Measurements from ENCODE around the gene LRAT.
"Not testable (repeated sequence)": the region's sequence is repeated elsewhere in the genome, so short reads cannot be mapped to it uniquely, and the experiment has no call there.

The LRAT gene

GRCh38 chr4:154743683-154744340 is at the start of gene LRAT:
Gene LRAT, plus strand, starts transcription at chr4:154744000. Its CDS starts 327 bp downstream, at chr4:154744327.
- DNase-seq = peak; percentile 28 to 53 (median 36)

- DNase-seq = no peak
Measured at GRCh38 chr4:154707877-154708276, 35.9 kb upstream of the LRAT start.

GRCh38 chr4:154709550-154709949 is 34.2 kb upstream of the LRAT start:
- no peak for DNase-seq

GRCh38 chr4:154711522-154711921 is 32.3 kb upstream of the LRAT start:
- no peak for DNase-seq

- DNase-seq = no peak
Measured at GRCh38 chr4:154714339-154715040, 29.3 kb upstream of the LRAT start.

GRCh38 chr4:154719087-154719486 is 24.7 kb upstream of the LRAT start:
- peak in 1 of 3 donors; percentile 5 for DNase-seq

- DNase-seq = no peak
Measured at GRCh38 chr4:154720123-154720522, 23.7 kb upstream of the LRAT start.

GRCh38 chr4:154720618-154721267 is 23.1 kb upstream of the LRAT start:
- no peak for DNase-seq

GRCh38 chr4:154722262-154722661 is 21.5 kb upstream of the LRAT start:
- DNase-seq = no peak

GRCh38 chr4:154723601-154724000 is 20.2 kb upstream of the LRAT start:
- DNase-seq = not testable (repeated sequence)

- DNase-seq = no peak
Measured at GRCh38 chr4:154727540-154727939, 16.3 kb upstream of the LRAT start.

- peak in 2 of 3 donors; percentile 17 to 50 for DNase-seq
Measured at GRCh38 chr4:154731756-154732155, 12.0 kb upstream of the LRAT start.

- DNase-seq = no peak
Measured at GRCh38 chr4:154732669-154733068, 11.1 kb upstream of the LRAT start.

GRCh38 chr4:154736770-154737169 is 7.0 kb upstream of the LRAT start:
- no peak for DNase-seq

GRCh38 chr4:154738426-154738825 is 5.4 kb upstream of the LRAT start:
- DNase-seq = no peak

GRCh38 chr4:154739111-154739510 is 4.7 kb upstream of the LRAT start:
- DNase-seq = no peak

GRCh38 chr4:154740462-154740861 is 3.3 kb upstream of the LRAT start:
- DNase-seq = no peak

GRCh38 chr4:154741131-154741665 is 2.6 kb upstream of the LRAT start:
- DNase-seq = no peak

GRCh38 chr4:154741922-154742850 is 1.6 kb upstream of the LRAT start:
- DNase-seq = peak in 1 of 3 donors; percentile 5

- DNase-seq = no peak
Measured at GRCh38 chr4:154744341-154744926, 634 bp downstream of the LRAT start.

- DNase-seq = no peak
Measured at GRCh38 chr4:154757713-154758112, 13.9 kb downstream of the LRAT start.

GRCh38 chr4:154760895-154761294 is 17.1 kb downstream of the LRAT start:
- no peak for DNase-seq
